ENCODE measurements around the gene SGMS1. TPM values are rescaled to one million over a fixed set of nuclear protein-coding genes. Genes with fewer than 3 reads are reported as not detected.

The SGMS1 gene
- polyA plus RNA-seq, 1 of the 3 experiments (the other 2 are of a cell fraction), result 6.3 TPM

DNA sequence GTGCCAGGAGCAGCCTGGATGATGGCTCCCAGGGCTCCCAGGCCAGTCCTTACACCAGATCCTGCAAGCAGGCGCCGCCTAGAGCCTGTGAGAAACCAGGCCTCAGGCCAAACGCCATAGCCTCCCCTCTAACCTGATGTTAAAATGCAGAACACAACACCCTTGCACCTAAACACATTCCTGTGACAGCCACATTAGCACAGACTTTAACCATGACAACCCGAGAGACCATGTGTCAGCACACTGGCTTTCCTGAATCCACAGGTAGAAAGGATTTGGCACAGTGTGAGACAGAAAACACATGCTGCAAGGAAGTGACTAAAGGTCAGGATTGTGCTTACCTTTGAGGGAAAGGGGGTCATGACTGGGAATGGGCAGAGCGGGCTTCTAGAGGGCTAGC is 59.9 kb downstream of the SGMS1 start:
- Histone ChIP-seq H3K36me3 (replicated peaks in 1 of 2; ENCODE audit: control insufficient read depth in 1 of 2, insufficient read depth in 2 of 2, low read length in 1 of 2) (no peaks in the 10 kb centered on the region), H3K9ac (no peak overlapping the region), H3K27ac (ENCODE audit: low read depth in 2 of 2, low read length in 1 of 2) (peak overlapping the region in 1 of 2 experiments; percentile 40; a peak in 1 of 4 replicates), H4K20me1 (ENCODE audit: insufficient read depth) (no peaks in the 10 kb centered on the region), H3K9me3 (no peaks in the 10 kb centered on the region), H3F3A (replicated peaks; ENCODE audit: insufficient read depth) (peaks cover 5% of the 10 kb centered on the region), H3K4me1 (ENCODE audit: control insufficient read depth in 1 of 2, insufficient read depth in 2 of 2, low read depth in 1 of 2, low read length in 1 of 2) (peaks cover 8 to 36% of the 10 kb centered on the region in 2 experiments; a peak in 3 of 4 replicates), H3K9me2 (no peaks in the 10 kb centered on the region), H3K4me2 (no peak overlapping the region), H3K27me3 (ENCODE audit: insufficient read depth) (no peaks in the 10 kb centered on the region), H3K79me2 (ENCODE audit: insufficient read depth) (no peaks in the 10 kb centered on the region; the same call in 1 of the 2 replicates), H2AFZ (ENCODE audit: low read depth) (no peak overlapping the region), H3K4me3 (ENCODE audit: low read depth in 2 of 2, low read length in 1 of 2) (no peak overlapping the region)
- no peak for DNase-seq
- TF ChIP-seq FOXM1 (IDR thresholded peaks at IDR 0.05; ENCODE audit: low read depth) (no peak), MEF2A (IDR thresholded peaks at IDR 0.05; ENCODE audit: borderline replicate concordance, low read depth) (no peak), GATA2 (CRISPR knock-in tag; IDR thresholded peaks at IDR 0.05) (no peak), MXI1 (IDR thresholded peaks at IDR 0.05; ENCODE audit: low read depth, low read length) (no peak), TCF12 (IDR thresholded peaks at IDR 0.05) (no peak), NRF1 (IDR thresholded peaks at IDR 0.05; ENCODE audit: low read depth, low read length) (no peak)
- TF ChIP-seq, protein P1, sequence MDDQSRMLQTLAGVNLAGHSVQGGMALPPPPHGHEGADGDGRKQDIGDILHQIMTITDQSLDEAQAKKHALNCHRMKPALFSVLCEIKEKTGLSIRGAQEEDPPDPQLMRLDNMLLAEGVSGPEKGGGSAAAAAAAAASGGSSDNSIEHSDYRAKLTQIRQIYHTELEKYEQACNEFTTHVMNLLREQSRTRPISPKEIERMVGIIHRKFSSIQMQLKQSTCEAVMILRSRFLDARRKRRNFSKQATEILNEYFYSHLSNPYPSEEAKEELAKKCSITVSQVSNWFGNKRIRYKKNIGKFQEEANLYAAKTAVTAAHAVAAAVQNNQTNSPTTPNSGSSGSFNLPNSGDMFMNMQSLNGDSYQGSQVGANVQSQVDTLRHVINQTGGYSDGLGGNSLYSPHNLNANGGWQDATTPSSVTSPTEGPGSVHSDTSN (IDR thresholded peaks at IDR 0.05), result no peak
- TF ChIP-seq, protein P2, sequence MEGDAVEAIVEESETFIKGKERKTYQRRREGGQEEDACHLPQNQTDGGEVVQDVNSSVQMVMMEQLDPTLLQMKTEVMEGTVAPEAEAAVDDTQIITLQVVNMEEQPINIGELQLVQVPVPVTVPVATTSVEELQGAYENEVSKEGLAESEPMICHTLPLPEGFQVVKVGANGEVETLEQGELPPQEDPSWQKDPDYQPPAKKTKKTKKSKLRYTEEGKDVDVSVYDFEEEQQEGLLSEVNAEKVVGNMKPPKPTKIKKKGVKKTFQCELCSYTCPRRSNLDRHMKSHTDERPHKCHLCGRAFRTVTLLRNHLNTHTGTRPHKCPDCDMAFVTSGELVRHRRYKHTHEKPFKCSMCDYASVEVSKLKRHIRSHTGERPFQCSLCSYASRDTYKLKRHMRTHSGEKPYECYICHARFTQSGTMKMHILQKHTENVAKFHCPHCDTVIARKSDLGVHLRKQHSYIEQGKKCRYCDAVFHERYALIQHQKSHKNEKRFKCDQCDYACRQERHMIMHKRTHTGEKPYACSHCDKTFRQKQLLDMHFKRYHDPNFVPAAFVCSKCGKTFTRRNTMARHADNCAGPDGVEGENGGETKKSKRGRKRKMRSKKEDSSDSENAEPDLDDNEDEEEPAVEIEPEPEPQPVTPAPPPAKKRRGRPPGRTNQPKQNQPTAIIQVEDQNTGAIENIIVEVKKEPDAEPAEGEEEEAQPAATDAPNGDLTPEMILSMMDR (IDR thresholded peaks at IDR 0.05), result no peak
- TF ChIP-seq, protein P3, sequence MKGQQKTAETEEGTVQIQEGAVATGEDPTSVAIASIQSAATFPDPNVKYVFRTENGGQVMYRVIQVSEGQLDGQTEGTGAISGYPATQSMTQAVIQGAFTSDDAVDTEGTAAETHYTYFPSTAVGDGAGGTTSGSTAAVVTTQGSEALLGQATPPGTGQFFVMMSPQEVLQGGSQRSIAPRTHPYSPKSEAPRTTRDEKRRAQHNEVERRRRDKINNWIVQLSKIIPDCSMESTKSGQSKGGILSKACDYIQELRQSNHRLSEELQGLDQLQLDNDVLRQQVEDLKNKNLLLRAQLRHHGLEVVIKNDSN (IDR thresholded peaks at IDR 0.05; ENCODE audit: borderline replicate concordance, low read depth), result no peak
- WGBS (ENCODE audit: low lambda C conversion rate), result 92% methylated on average over 5 of the region's 5 CpGs
- CTCF ChIA-PET, result no interaction called here
- POLR2A ChIA-PET, result no interaction called here

DNA sequence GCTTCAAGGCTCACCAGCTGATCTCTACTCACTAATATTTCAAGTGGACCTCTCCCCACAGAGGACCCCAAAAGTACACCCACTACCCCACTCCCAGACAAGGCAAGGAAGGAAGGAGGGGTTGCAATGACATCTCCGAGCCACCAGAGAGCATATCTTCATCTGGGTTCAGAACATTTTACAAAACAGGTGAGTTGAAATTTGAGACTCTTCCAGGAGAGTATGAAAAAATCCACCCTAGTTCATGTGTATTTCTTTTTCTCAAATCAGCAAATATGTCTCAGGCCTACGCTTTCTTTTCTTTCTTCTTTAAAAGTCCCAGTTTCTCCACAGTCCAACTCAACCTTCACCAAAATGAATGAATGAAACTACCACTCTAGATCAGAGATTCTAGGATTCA is 61.9 kb downstream of the SGMS1 start:
- TF ChIP-seq SMC3 (IDR thresholded peaks at IDR 0.05; ENCODE audit: low read depth, low read length), result peak; percentile 53
- peak; percentile 56 for TF ChIP-seq RAD21 (IDR thresholded peaks at IDR 0.05; ENCODE audit: low read length)
- TF ChIP-seq FOXJ3 (CRISPR knock-in tag; IDR thresholded peaks at IDR 0.05), result no peak
- no peak for TF ChIP-seq TAF1 (IDR thresholded peaks at IDR 0.05; ENCODE audit: borderline replicate concordance, low read depth, low read length)
- TF ChIP-seq, protein P4, sequence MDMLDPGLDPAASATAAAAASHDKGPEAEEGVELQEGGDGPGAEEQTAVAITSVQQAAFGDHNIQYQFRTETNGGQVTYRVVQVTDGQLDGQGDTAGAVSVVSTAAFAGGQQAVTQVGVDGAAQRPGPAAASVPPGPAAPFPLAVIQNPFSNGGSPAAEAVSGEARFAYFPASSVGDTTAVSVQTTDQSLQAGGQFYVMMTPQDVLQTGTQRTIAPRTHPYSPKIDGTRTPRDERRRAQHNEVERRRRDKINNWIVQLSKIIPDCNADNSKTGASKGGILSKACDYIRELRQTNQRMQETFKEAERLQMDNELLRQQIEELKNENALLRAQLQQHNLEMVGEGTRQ (IDR thresholded peaks at IDR 0.05; ENCODE audit: borderline replicate concordance, low read depth, low read length), result no peak
- TF ChIP-seq EP300 (IDR thresholded peaks at IDR 0.05; ENCODE audit: borderline replicate concordance in 1 of 2, low read depth in 1 of 2, low read length in 1 of 2), result no peak
- TF ChIP-seq, protein P2 (IDR thresholded peaks at IDR 0.05), result peak; percentile 59
- H3F3A ChIP-seq (replicated peaks; ENCODE audit: insufficient read depth), result peaks cover 5% of the 10 kb centered on the region
- 87% methylated on average over 2 of the region's 2 CpGs for WGBS (ENCODE audit: low lambda C conversion rate)
- H3K4me2 ChIP-seq, result peak overlapping the region; percentile 9; the same call in 1 of the 2 replicates
- peak overlapping the region; percentile 32 to 72; a peak in 3 of 4 replicates for H3K27ac ChIP-seq (ENCODE audit: low read depth in 2 of 2, low read length in 1 of 2)
- no peak overlapping the region; a peak in 1 of 4 replicates for H3K4me3 ChIP-seq (ENCODE audit: low read depth in 2 of 2, low read length in 1 of 2)
- H3K9me2 ChIP-seq, result no peaks in the 10 kb centered on the region
- peak; percentile 33 for DNase-seq
- no peak overlapping the region for H3K9ac ChIP-seq
- no peaks in the 10 kb centered on the region for H3K79me2 ChIP-seq (ENCODE audit: insufficient read depth)
- H3K36me3 ChIP-seq (replicated peaks in 1 of 2; ENCODE audit: control insufficient read depth in 1 of 2, insufficient read depth in 2 of 2, low read length in 1 of 2), result no peaks in the 10 kb centered on the region
- H2AFZ ChIP-seq (ENCODE audit: low read depth), result no peak overlapping the region
- peaks cover 22 to 45% of the 10 kb centered on the region in 2 experiments; a peak in 3 of 4 replicates for H3K4me1 ChIP-seq (ENCODE audit: control insufficient read depth in 1 of 2, insufficient read depth in 2 of 2, low read depth in 1 of 2, low read length in 1 of 2)
- ChIA-PET CTCF (interaction anchor here (0.6 to 1.3 kb wide), 5 partner anchors 8 to 287 kb away, joined by 3 to 4 read pairs (median 4); no protein-coding TSS in a partner anchor), POLR2A (no interaction called here)
- no peaks in the 10 kb centered on the region for H3K27me3 ChIP-seq (ENCODE audit: insufficient read depth)
- no peaks in the 10 kb centered on the region for H4K20me1 ChIP-seq (ENCODE audit: insufficient read depth)
- H3K9me3 ChIP-seq, result no peaks in the 10 kb centered on the region
